ENCODE data around the gene YPEL4.

DNA sequence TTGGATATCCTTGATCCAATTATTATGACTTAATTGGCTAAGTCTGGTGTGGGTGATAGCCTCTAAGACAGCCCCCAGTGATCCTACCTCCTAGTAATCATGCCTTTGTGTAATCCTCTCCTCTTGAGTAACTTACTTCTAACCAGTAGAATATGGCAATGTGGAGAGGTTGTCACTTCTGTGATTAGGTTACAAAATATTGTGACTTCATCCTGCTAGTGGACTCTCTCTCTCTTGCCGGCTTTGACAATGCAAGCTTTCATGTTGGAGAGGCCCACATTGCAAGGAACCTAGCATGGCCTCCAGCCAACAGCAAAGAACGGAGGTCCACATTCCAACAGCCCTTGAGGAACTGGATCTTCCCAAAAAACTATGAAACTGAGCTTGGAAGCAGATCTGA lies 19.5 kb downstream of the YPEL4 start:
- no peak for TF ChIP-seq POLR2A (IDR thresholded peaks at IDR 0.05; ENCODE audit: extremely low read depth, insufficient read length)
- TF ChIP-seq, protein P1, sequence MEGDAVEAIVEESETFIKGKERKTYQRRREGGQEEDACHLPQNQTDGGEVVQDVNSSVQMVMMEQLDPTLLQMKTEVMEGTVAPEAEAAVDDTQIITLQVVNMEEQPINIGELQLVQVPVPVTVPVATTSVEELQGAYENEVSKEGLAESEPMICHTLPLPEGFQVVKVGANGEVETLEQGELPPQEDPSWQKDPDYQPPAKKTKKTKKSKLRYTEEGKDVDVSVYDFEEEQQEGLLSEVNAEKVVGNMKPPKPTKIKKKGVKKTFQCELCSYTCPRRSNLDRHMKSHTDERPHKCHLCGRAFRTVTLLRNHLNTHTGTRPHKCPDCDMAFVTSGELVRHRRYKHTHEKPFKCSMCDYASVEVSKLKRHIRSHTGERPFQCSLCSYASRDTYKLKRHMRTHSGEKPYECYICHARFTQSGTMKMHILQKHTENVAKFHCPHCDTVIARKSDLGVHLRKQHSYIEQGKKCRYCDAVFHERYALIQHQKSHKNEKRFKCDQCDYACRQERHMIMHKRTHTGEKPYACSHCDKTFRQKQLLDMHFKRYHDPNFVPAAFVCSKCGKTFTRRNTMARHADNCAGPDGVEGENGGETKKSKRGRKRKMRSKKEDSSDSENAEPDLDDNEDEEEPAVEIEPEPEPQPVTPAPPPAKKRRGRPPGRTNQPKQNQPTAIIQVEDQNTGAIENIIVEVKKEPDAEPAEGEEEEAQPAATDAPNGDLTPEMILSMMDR (IDR thresholded peaks at IDR 0.05; ENCODE audit: low read depth, low read length), result no peak

Measured in NB4 (cell line).